Left renal cortex interstitium (tissue), 4 donors: ENCODE measurements around the gene TPST1. TPM values are rescaled to one million over a fixed set of nuclear protein-coding genes. Genes with fewer than 3 reads are reported as not detected.
"Not testable (repeated sequence)": the region's sequence is repeated elsewhere in the genome, so short reads cannot be mapped to it uniquely, and the experiment has no call there.

Source experiments
- DNase-seq, 4 donors: peaks; one replicate each; pipeline ENCODE4 v3.0.0-alpha.2; 2013; ENCODE audit warnings: low read depth in 4 of 4, low spot score in 2 of 4, missing footprints in 1 of 4
- polyA plus RNA-seq, 4 donors: library from polyadenylated mRNA; unstranded; fragments of 120-200 nt; gene quantifications; one replicate each; pipeline ENCODE4 v1.2.1, GENCODE V29; 2013; ENCODE audit not compliant: insufficient read length in 4 of 4

TPST1 gene
- 10 to 100 TPM; 40.3 to 53.2 (median 46.0) TPM for polyA plus RNA-seq

- peak; percentile 85 to 93 (median 90) for DNase-seq
Measured at GRCh38 chr7:66204822-66205740, at the start of gene TPST1. TPST1 (plus strand) TSS chr7:66205334; CDS start chr7:66240426, 35,092 bp downstream.

GRCh38 chr7:66156035-66156434 lies 49.1 kb upstream of the TPST1 start:
- DNase-seq = not testable (repeated sequence)

- DNase-seq = no peak
Measured at GRCh38 chr7:66157060-66157459, 48.1 kb upstream of the TPST1 start.

GRCh38 chr7:66162622-66163021 lies 42.5 kb upstream of the TPST1 start:
- DNase-seq = no peak

GRCh38 chr7:66163186-66163610 lies 41.9 kb upstream of the TPST1 start:
- no peak for DNase-seq

GRCh38 chr7:66164356-66164755 lies 40.8 kb upstream of the TPST1 start:
- no peak for DNase-seq

- no peak for DNase-seq
Measured at GRCh38 chr7:66167773-66168387, 37.3 kb upstream of the TPST1 start.

GRCh38 chr7:66169616-66170015 lies 35.5 kb upstream of the TPST1 start:
- DNase-seq = no peak

GRCh38 chr7:66170309-66171231 lies 34.6 kb upstream of the TPST1 start:
- peak in 1 of 4 donors; percentile 33 for DNase-seq

- not testable (repeated sequence) for DNase-seq
Measured at GRCh38 chr7:66172536-66173401, 32.4 kb upstream of the TPST1 start.

GRCh38 chr7:66173856-66174255 lies 31.3 kb upstream of the TPST1 start:
- DNase-seq = no peak

- not testable (repeated sequence) for DNase-seq
Measured at GRCh38 chr7:66175006-66175405, 30.1 kb upstream of the TPST1 start.

- no peak for DNase-seq
Measured at GRCh38 chr7:66176914-66177313, 28.2 kb upstream of the TPST1 start.

- no peak for DNase-seq
Measured at GRCh38 chr7:66178258-66178657, 26.9 kb upstream of the TPST1 start.

GRCh38 chr7:66181329-66181728 lies 23.8 kb upstream of the TPST1 start:
- DNase-seq = no peak

- no peak for DNase-seq
Measured at GRCh38 chr7:66181845-66182244, 23.3 kb upstream of the TPST1 start.

- DNase-seq = no peak
Measured at GRCh38 chr7:66182920-66183319, 22.2 kb upstream of the TPST1 start.

- DNase-seq = no peak
Measured at GRCh38 chr7:66183700-66184099, 21.4 kb upstream of the TPST1 start.

GRCh38 chr7:66185680-66186187 lies 19.4 kb upstream of the TPST1 start:
- DNase-seq = no peak
